RWPE2 (cell line): ENCODE data around the gene APOBEC4.

ENCODE experiments used
- ATAC-seq: fragments of 200-7000 bp; cut with Tn5 transposase; 3 replicates; pipeline ENCODE4 v1.9.1; 2021; ENCODE audit warnings: low read depth
- DNase-seq: peaks from one replicate; pipeline ENCODE4 v3.0.0-alpha.2; 2020; ENCODE audit warnings: low spot score
- H3K27ac ChIP-seq: fragments of 450-650 bp; 2 replicates; pipeline ENCODE4 v1.5.1; 2017; ENCODE audit warnings: mild to moderate bottlenecking; ENCODE audit not compliant: poor library complexity, severe bottlenecking
- H3K27me3 ChIP-seq: fragments of 250-450 bp; sonication (Bioruptor Pico); 2 replicates; pipeline ENCODE4 v1.5.1; 2021; ENCODE audit warnings: mild to moderate bottlenecking, moderate library complexity; ENCODE audit not compliant: insufficient read depth, poor library complexity, severe bottlenecking
- H3K36me3 ChIP-seq: fragments of 250-450 bp; sonication (Bioruptor Pico); 2 replicates; pipeline ENCODE4 v1.5.1; 2020; ENCODE audit warnings: low read depth, mild to moderate bottlenecking, moderate library complexity
- H3K4me1 ChIP-seq: fragments of 250-450 bp; sonication (Bioruptor Pico); 2 replicates; pipeline ENCODE4 v1.5.1; 2021; ENCODE audit warnings: mild to moderate bottlenecking, moderate library complexity; ENCODE audit not compliant: insufficient read depth, poor library complexity, severe bottlenecking
- H3K4me3 ChIP-seq: fragments of 250-450 bp; sonication (Bioruptor Pico); 2 replicates; pipeline ENCODE4 v1.5.1; 2021; ENCODE audit warnings: mild to moderate bottlenecking, moderate library complexity; ENCODE audit not compliant: severe bottlenecking
- H3K9me3 ChIP-seq: fragments of 250-450 bp; sonication (Bioruptor Pico); 2 replicates; pipeline ENCODE4 v1.5.1; 2021; ENCODE audit warnings: mild to moderate bottlenecking, moderate library complexity; ENCODE audit not compliant: severe bottlenecking
- CTCF ChIP-seq: fragments of 450-650 bp; IDR thresholded peaks from one replicate; pipeline ENCODE4 v1.5.1; 2017; ENCODE audit warnings: mild to moderate bottlenecking, moderate library complexity; ENCODE audit not compliant: poor library complexity, severe bottlenecking

APOBEC4 gene

GRCh38 chr1:183689762-183690204, 36.7 kb upstream of the APOBEC4 start:
- TF ChIP-seq CTCF = no peak
- no peaks in the 10 kb centered on the region for H3K27me3 ChIP-seq
- no peaks in the 10 kb centered on the region for H3K36me3 ChIP-seq
- no peak overlapping the region for H3K27ac ChIP-seq
- H3K4me3 ChIP-seq = no peak overlapping the region
- H3K4me1 ChIP-seq = no peaks in the 10 kb centered on the region
- DNase-seq (no peak), ATAC-seq (no peak)
- H3K9me3 ChIP-seq = no peaks in the 10 kb centered on the region

- Histone ChIP-seq H3K27ac (no peak overlapping the region), H3K27me3 (no peaks in the 10 kb centered on the region), H3K4me1 (no peaks in the 10 kb centered on the region), H3K9me3 (no peaks in the 10 kb centered on the region), H3K36me3 (no peaks in the 10 kb centered on the region), H3K4me3 (no peak overlapping the region)
- TF ChIP-seq CTCF = no peak
- ATAC-seq (no peak), DNase-seq (no peak)
Observed at GRCh38 chr1:183688341-183689060, 35.4 kb upstream of the APOBEC4 start.

- H3K36me3 ChIP-seq = no peaks in the 10 kb centered on the region
- no peak for ATAC-seq
- no peak overlapping the region for H3K4me3 ChIP-seq
- H3K9me3 ChIP-seq = no peaks in the 10 kb centered on the region
- H3K4me1 ChIP-seq = no peaks in the 10 kb centered on the region
- no peak for TF ChIP-seq CTCF
- H3K27ac ChIP-seq = no peak overlapping the region
- no peaks in the 10 kb centered on the region for H3K27me3 ChIP-seq
- DNase-seq = no peak
Observed at GRCh38 chr1:183687546-183688304, 34.6 kb upstream of the APOBEC4 start.

- Histone ChIP-seq H3K4me3 (no peak overlapping the region), H3K4me1 (no peaks in the 10 kb centered on the region), H3K9me3 (no peaks in the 10 kb centered on the region), H3K27ac (no peak overlapping the region), H3K36me3 (no peaks in the 10 kb centered on the region), H3K27me3 (no peaks in the 10 kb centered on the region)
- DNase-seq = no peak
- no peak for TF ChIP-seq CTCF
- no peak for ATAC-seq
Observed at GRCh38 chr1:183686229-183686628, 33.1 kb upstream of the APOBEC4 start.
